GM15510 (cell line): ENCODE measurements around the gene EXOC3.

Experiments used
- POLR2A ChIP-seq: IDR thresholded peaks from 3 replicates; pipeline ENCODE4 v1.6.1; 2011; ENCODE audit warnings: borderline replicate concordance; ENCODE audit not compliant: insufficient read length; ENCODE audit errors: extremely low read depth

The EXOC3 gene

GRCh38 chr5:429453-430188 lies 13.4 kb upstream of the EXOC3 start:
- TF ChIP-seq POLR2A = no peak

- TF ChIP-seq POLR2A = no peak
Measured at GRCh38 chr5:430214-430925, 12.6 kb upstream of the EXOC3 start.

- TF ChIP-seq POLR2A = no peak
Measured at GRCh38 chr5:431001-431710, 11.8 kb upstream of the EXOC3 start.

GRCh38 chr5:431711-432050 lies 11.3 kb upstream of the EXOC3 start:
- no peak for TF ChIP-seq POLR2A

- no peak for TF ChIP-seq POLR2A
Measured at GRCh38 chr5:432201-432927, 10.6 kb upstream of the EXOC3 start.

GRCh38 chr5:432928-433791 lies 9.8 kb upstream of the EXOC3 start:
- no peak for TF ChIP-seq POLR2A

- no peak for TF ChIP-seq POLR2A
Measured at GRCh38 chr5:433836-434235, 9.1 kb upstream of the EXOC3 start.

GRCh38 chr5:434443-435146 lies 8.4 kb upstream of the EXOC3 start:
- TF ChIP-seq POLR2A = no peak

GRCh38 chr5:435156-435790 lies 7.7 kb upstream of the EXOC3 start:
- no peak for TF ChIP-seq POLR2A

GRCh38 chr5:435961-436640 lies 6.9 kb upstream of the EXOC3 start:
- TF ChIP-seq POLR2A = peak; percentile 9

GRCh38 chr5:436641-436975 lies 6.4 kb upstream of the EXOC3 start:
- TF ChIP-seq POLR2A = no peak

GRCh38 chr5:437281-437771 lies 5.7 kb upstream of the EXOC3 start:
- no peak for TF ChIP-seq POLR2A

GRCh38 chr5:438481-438981 lies 4.4 kb upstream of the EXOC3 start:
- TF ChIP-seq POLR2A = no peak

- no peak for TF ChIP-seq POLR2A
Measured at GRCh38 chr5:439181-439580, 3.8 kb upstream of the EXOC3 start.
